Left lung (tissue), 10 donors: ENCODE measurements around the gene TMC2. TPM values are rescaled to one million over a fixed set of nuclear protein-coding genes. Genes with fewer than 3 reads are reported as not detected.

Source experiments
- ATAC-seq: fragments of 200-7000 bp; cut with Tn5 transposase; one replicate; pipeline ENCODE4 v1.9.1; 2020; ENCODE audit warnings: moderate library complexity
- DNase-seq, 4 donors: peaks; one replicate each; pipeline ENCODE4 v3.0.0-alpha.2; 2013 to 2020
- H3K27ac ChIP-seq, 2 donors: fragments of 200-600 bp; sonication (generic) in 1 of 2; one replicate each; pipeline versions ENCODE4 v1.5.0 to v1.8.0; 2020 to 2021
- H3K27me3 ChIP-seq, 2 donors: fragments of 200-600 bp; sonication (generic) in 1 of 2; one replicate each; pipeline versions ENCODE4 v1.5.0 to v1.8.0; 2020 to 2021
- H3K36me3 ChIP-seq, 2 donors: fragments of 200-600 bp; sonication (generic) in 1 of 2; one replicate each; pipeline versions ENCODE4 v1.5.0 to v1.8.0; 2020 to 2021
- H3K4me1 ChIP-seq, 2 donors: fragments of 200-600 bp; one replicate each; pipeline ENCODE4 v1.8.0; 2021
- H3K4me3 ChIP-seq, 2 donors: fragments of 200-600 bp; sonication (generic) in 1 of 2; one replicate each; pipeline versions ENCODE4 v1.5.0 to v1.8.0; 2020 to 2021; ENCODE audit warnings: mild to moderate bottlenecking in 1 of 2
- H3K9me3 ChIP-seq, 2 donors: fragments of 200-600 bp; sonication (generic) in 1 of 2; one replicate each; pipeline versions ENCODE4 v1.5.0 to v1.8.0; 2020 to 2021
- intact Hi-C, 2 donors: fragments of 100-400 bp; cut with DNase I; formaldehyde crosslinking; loops; one replicate each; pipeline versions ENCODE4 v1.11.2 to v1.14.2; 2022
- polyA plus RNA-seq, 6 donors: library from polyadenylated mRNA; unstranded; fragments of 120-200 nt; gene quantifications; one replicate each; pipeline ENCODE4 v1.2.1, GENCODE V29; 2013; ENCODE audit not compliant: insufficient read length in 6 of 6
- total RNA-seq, 2 donors: library from RNA; stranded (reverse); fragmentation: NEBNext Ultra II Directional; extraction: Animal tissue kit (Norgen Biotek cat#: 25700); gene quantifications; one replicate each; pipeline ENCODE4 v1.2.1, GENCODE V29; 2021
- TF ChIP-seq, protein P1 (sequence below), 2 donors: fragments of 200-600 bp; sonication (generic) in 1 of 2; IDR thresholded peaks; one replicate each; pipeline versions ENCODE4 v1.5.0 to v1.8.0; 2021; ENCODE audit warnings: antibody characterized with exemption in 2 of 2
- donor health status: DM: no; HTN: yes; CAD: no.
- donor health status: DM: no; HTN: no; CAD: no.

TMC2 gene
- total and polyA plus RNA-seq, 8 donors, result 0.10 to 0.37 (median 0.21) TPM; not detected in 1

DNA sequence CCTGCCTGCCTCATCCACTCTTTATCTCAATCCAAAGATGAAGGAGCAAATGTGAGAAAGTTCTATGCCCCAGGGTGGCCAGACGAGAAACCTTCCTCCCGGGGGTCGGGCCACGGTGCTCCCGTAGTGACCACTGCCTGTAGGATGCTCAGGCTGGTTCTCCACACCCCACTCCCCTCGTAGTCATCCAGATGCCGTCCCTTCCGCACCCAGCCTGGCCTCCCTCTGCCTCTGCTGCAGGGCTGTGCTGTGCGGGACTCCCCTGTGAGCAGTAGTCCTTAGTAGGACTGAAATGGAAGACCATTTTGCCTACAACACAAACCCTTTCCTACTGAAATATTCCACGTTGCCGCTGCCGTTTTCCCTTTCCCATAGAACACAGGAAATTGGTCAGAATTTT is 2.0 kb downstream of the TMC2 start:
- ATAC-seq (no peak), DNase-seq (no peak)
- Histone ChIP-seq H3K27ac (no peak overlapping the region), H3K9me3 (no peaks in the 10 kb centered on the region), H3K36me3 (no peaks in the 10 kb centered on the region), H3K4me1 (no peaks in the 10 kb centered on the region), H3K4me3 (no peak overlapping the region), H3K27me3 (peaks cover 0 to 82% of the 10 kb centered on the region in 2 donors)
- TF ChIP-seq, protein P1, sequence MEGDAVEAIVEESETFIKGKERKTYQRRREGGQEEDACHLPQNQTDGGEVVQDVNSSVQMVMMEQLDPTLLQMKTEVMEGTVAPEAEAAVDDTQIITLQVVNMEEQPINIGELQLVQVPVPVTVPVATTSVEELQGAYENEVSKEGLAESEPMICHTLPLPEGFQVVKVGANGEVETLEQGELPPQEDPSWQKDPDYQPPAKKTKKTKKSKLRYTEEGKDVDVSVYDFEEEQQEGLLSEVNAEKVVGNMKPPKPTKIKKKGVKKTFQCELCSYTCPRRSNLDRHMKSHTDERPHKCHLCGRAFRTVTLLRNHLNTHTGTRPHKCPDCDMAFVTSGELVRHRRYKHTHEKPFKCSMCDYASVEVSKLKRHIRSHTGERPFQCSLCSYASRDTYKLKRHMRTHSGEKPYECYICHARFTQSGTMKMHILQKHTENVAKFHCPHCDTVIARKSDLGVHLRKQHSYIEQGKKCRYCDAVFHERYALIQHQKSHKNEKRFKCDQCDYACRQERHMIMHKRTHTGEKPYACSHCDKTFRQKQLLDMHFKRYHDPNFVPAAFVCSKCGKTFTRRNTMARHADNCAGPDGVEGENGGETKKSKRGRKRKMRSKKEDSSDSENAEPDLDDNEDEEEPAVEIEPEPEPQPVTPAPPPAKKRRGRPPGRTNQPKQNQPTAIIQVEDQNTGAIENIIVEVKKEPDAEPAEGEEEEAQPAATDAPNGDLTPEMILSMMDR (IDR thresholded peaks at IDR 0.05), result no peak
- intact Hi-C loops, result no loop called here

DNA sequence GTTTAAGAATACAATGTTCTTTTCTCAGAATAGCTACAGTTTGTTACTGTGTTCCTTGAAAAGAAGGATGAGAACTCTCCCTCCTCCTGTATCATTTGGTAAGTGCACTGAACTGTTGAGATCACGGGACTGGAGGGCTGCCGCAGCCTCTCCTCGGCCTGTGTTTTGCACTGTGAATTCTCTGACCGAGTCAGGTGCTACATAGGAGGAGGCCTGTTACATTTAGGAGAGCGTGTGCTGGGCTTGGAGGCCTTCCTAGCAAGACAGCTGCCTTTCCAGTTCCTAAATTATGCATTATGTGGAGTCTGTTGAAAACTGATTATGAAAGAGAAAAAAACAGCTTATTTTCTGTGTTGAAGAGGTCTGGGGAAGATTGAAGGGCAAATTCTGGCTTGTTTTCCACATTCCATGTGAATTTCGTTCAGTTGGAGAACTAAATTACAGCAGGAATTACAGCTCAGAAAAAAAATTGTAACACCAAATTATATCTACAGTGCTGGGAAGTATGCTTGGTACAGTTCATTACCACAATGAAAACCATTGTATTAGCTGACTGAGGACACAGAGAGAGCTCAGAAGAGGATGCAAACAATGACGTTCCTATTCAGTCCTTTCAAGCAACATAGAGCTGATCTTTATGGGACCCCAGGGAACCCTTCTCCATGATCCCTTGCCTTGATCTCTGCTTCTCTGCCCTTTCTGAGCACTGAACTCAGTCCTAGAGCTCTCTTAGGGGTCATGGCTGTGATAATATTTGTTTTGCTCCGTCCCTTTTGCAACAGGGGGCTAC is 2.8 kb downstream of the TMC2 start:
- no peak for DNase-seq
- Histone ChIP-seq H3K4me3 (no peak overlapping the region), H3K9me3 (no peaks in the 10 kb centered on the region), H3K27ac (no peak overlapping the region), H3K27me3 (peaks cover 0 to 76% of the 10 kb centered on the region in 2 donors), H3K4me1 (no peaks in the 10 kb centered on the region), H3K36me3 (no peaks in the 10 kb centered on the region)
- TF ChIP-seq, protein P1 (IDR thresholded peaks at IDR 0.05), result no peak
- no peak for ATAC-seq
- intact Hi-C loops, result no loop called here

- Histone ChIP-seq H3K9me3 (no peaks in the 10 kb centered on the region), H3K27ac (no peak overlapping the region), H3K36me3 (no peaks in the 10 kb centered on the region), H3K4me3 (no peak overlapping the region), H3K27me3 (peaks cover 0 to 51% of the 10 kb centered on the region in 2 donors), H3K4me1 (no peaks in the 10 kb centered on the region)
- TF ChIP-seq, protein P1 (IDR thresholded peaks at IDR 0.05), result no peak
- DNase-seq, result no peak
- no peak for ATAC-seq
- intact Hi-C loops, result no loop called here
Measured at GRCh38 chr20:2541940-2542339, 5.6 kb downstream of the TMC2 start.

GRCh38 chr20:2542361-2542760 is 6.0 kb downstream of the TMC2 start:
- no peak for DNase-seq
- intact Hi-C loops, result no loop called here
- TF ChIP-seq, protein P1 (IDR thresholded peaks at IDR 0.05), result no peak
- no peak overlapping the region for H3K27ac ChIP-seq
- no peaks in the 10 kb centered on the region for H3K36me3 ChIP-seq
- ATAC-seq, result no peak
- H3K4me3 ChIP-seq, result no peak overlapping the region
- no peaks in the 10 kb centered on the region for H3K9me3 ChIP-seq
- peaks cover 0 to 47% of the 10 kb centered on the region in 2 donors for H3K27me3 ChIP-seq
- H3K4me1 ChIP-seq, result no peaks in the 10 kb centered on the region

GRCh38 chr20:2544211-2544610 is 7.8 kb downstream of the TMC2 start:
- TF ChIP-seq, protein P1 (IDR thresholded peaks at IDR 0.05), result no peak
- no peak for DNase-seq
- H3K36me3 ChIP-seq, result no peaks in the 10 kb centered on the region
- ATAC-seq, result no peak
- intact Hi-C loops, result no loop called here
- H3K27me3 ChIP-seq, result peaks cover 4 to 44% of the 10 kb centered on the region in 2 donors
- no peak overlapping the region for H3K4me3 ChIP-seq
- H3K27ac ChIP-seq, result no peak overlapping the region
- H3K4me1 ChIP-seq, result no peaks in the 10 kb centered on the region
- H3K9me3 ChIP-seq, result no peaks in the 10 kb centered on the region
